ENCODE measurements around the gene ARRDC5.
"Not testable (repeated sequence)": the region's sequence is repeated elsewhere in the genome, so short reads cannot be mapped to it uniquely, and the experiment has no call there.

Gene ARRDC5

DNA sequence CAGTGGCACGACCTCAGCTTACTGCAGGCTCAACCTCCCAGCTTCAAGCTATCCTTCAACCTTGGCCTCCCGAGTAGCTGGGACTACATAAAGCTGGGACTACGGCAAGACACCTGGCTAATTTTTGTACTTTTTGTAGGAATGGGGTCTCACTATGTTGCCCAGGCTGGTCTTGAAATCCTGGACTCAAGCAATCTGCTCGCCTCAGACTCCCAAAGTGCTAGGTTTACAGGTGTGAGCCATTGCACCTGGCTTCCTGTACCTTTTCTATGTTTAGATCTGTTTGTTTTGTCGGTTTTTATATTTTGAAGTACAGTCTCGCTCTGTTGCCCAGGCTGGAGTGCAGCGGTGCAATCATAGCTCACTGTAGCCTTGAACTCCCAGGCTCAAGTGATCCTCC is 53.7 kb downstream of the ARRDC5 start:
- no peak for DNase-seq (ENCODE audit: low read depth)
- H3K4me3 ChIP-seq (ENCODE audit: low read depth, low read length): no peak overlapping the region
- TF ChIP-seq, protein P1, sequence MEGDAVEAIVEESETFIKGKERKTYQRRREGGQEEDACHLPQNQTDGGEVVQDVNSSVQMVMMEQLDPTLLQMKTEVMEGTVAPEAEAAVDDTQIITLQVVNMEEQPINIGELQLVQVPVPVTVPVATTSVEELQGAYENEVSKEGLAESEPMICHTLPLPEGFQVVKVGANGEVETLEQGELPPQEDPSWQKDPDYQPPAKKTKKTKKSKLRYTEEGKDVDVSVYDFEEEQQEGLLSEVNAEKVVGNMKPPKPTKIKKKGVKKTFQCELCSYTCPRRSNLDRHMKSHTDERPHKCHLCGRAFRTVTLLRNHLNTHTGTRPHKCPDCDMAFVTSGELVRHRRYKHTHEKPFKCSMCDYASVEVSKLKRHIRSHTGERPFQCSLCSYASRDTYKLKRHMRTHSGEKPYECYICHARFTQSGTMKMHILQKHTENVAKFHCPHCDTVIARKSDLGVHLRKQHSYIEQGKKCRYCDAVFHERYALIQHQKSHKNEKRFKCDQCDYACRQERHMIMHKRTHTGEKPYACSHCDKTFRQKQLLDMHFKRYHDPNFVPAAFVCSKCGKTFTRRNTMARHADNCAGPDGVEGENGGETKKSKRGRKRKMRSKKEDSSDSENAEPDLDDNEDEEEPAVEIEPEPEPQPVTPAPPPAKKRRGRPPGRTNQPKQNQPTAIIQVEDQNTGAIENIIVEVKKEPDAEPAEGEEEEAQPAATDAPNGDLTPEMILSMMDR (conservative IDR thresholded peaks at IDR 0.05; ENCODE audit: low read depth, low read length): no peak

- no peak for DNase-seq (ENCODE audit: low read depth)
- TF ChIP-seq, protein P1 (conservative IDR thresholded peaks at IDR 0.05; ENCODE audit: low read depth, low read length): no peak
- no peak overlapping the region for H3K4me3 ChIP-seq (ENCODE audit: low read depth, low read length)
Observed at GRCh38 chr19:4847190-4847973, 55.3 kb downstream of the ARRDC5 start.

GRCh38 chr19:4845975-4846374 is 56.7 kb downstream of the ARRDC5 start:
- DNase-seq (ENCODE audit: low read depth): peak; percentile 55
- H3K4me3 ChIP-seq (ENCODE audit: low read depth, low read length): not testable (repeated sequence)

- TF ChIP-seq, protein P1 (conservative IDR thresholded peaks at IDR 0.05; ENCODE audit: low read depth, low read length): no peak
- DNase-seq (ENCODE audit: low read depth): peak; percentile 46
- no peak overlapping the region for H3K4me3 ChIP-seq (ENCODE audit: low read depth, low read length)
Observed at GRCh38 chr19:4844348-4845179, 58.1 kb downstream of the ARRDC5 start.

GRCh38 chr19:4843647-4843965 is 59.1 kb downstream of the ARRDC5 start:
- no peak overlapping the region for H3K4me3 ChIP-seq (ENCODE audit: low read depth, low read length)
- no peak for DNase-seq (ENCODE audit: low read depth)
- TF ChIP-seq, protein P1 (conservative IDR thresholded peaks at IDR 0.05; ENCODE audit: low read depth, low read length): no peak

All from choroid plexus epithelial cell (primary cell).